HG03354 (cell line): ENCODE results near the gene ETV4.
A peak's percentile ranks its signal among the peaks of the same experiment; 100 is the strongest.
"Not testable (repeated sequence)": the region's sequence is repeated elsewhere in the genome, so short reads cannot be mapped to it uniquely, and the experiment has no call there.

ENCODE experiments used
- ATAC-seq: cut with Tn5 transposase; IDR thresholded peaks from one replicate; pipeline ENCODE4 v1.9.1; 2021; ENCODE audit warnings: mild to moderate bottlenecking; ENCODE audit not compliant: unreplicated experiment, poor library complexity, severe bottlenecking

ETV4 gene

GRCh38 chr17:43524945-43525575, 21.1 kb downstream of the ETV4 start:
- ATAC-seq, result no peak

- ATAC-seq, result no peak
Observed at GRCh38 chr17:43521389-43521788, 24.8 kb downstream of the ETV4 start.

- ATAC-seq, result no peak
Observed at GRCh38 chr17:43517615-43518386, 28.3 kb downstream of the ETV4 start.

- no peak for ATAC-seq
Observed at GRCh38 chr17:43517161-43517560, 29.0 kb downstream of the ETV4 start.

GRCh38 chr17:43515656-43516055, 30.5 kb downstream of the ETV4 start:
- no peak for ATAC-seq

GRCh38 chr17:43511199-43511598, 34.9 kb downstream of the ETV4 start:
- ATAC-seq, result not testable (repeated sequence)

- ATAC-seq, result not testable (repeated sequence)
Observed at GRCh38 chr17:43509440-43509839, 36.7 kb downstream of the ETV4 start.

- no peak for ATAC-seq
Observed at GRCh38 chr17:43490621-43491020, 55.5 kb downstream of the ETV4 start.

- ATAC-seq, result peak; percentile 96
Observed at GRCh38 chr17:43483674-43484551, 62.2 kb downstream of the ETV4 start, which contains the start of gene DHX8. DHX8 (plus strand) TSS chr17:43483975; CDS start chr17:43484038, 63 bp downstream.

GRCh38 chr17:43482103-43483012, 63.8 kb downstream of the ETV4 start:
- ATAC-seq, result no peak

- ATAC-seq, result no peak
Observed at GRCh38 chr17:43479948-43480347, 66.2 kb downstream of the ETV4 start.
